HG03469 (cell line): Measurements from ENCODE around the gene MBD3.

Experiments used
- ATAC-seq: cut with Tn5 transposase; IDR thresholded peaks from one replicate; pipeline ENCODE4 v1.9.1; 2021; ENCODE audit warnings: mild to moderate bottlenecking, moderate library complexity, moderate number of reproducible peaks; ENCODE audit not compliant: unreplicated experiment

The MBD3 gene

DNA sequence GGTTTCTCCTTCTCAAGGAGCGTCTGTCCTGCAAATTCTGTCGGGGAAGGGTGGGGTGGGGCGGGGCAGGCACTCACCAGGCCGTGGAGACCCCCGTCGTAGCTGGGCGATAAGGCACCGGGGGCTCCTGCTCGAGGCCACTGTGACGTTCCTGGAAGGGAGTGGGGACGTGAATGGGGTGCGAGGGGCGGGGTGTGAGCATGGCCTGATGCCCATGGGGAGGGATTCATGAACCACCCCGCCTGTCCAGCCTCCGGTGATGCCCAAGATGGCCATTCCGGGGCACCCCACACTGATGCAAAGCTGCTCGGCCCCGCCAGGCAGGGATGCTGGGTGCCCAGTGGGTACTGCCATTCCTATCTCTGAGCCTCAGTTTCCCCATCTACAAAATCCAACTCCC, 27.0 kb upstream of the MBD3 start:
- ATAC-seq: no peak

DNA sequence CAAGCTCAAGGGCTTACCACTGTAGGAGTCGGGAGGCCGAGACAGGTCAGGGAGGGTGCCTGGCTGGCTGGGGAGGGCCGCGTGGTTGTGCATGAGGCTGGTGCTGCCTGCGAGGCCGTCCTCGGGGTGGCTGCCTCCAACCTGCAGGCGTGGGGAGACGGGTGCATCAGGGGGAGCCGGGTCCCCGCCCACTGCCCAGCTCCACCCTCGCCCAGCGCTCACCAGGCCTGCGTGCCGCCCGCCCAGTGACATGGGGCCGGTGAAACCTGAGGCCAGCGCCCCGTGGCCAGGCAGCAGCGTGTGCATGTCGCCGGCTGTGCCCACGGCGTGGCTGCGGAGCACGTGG, 26.4 kb upstream of the MBD3 start:
- no peak for ATAC-seq

DNA sequence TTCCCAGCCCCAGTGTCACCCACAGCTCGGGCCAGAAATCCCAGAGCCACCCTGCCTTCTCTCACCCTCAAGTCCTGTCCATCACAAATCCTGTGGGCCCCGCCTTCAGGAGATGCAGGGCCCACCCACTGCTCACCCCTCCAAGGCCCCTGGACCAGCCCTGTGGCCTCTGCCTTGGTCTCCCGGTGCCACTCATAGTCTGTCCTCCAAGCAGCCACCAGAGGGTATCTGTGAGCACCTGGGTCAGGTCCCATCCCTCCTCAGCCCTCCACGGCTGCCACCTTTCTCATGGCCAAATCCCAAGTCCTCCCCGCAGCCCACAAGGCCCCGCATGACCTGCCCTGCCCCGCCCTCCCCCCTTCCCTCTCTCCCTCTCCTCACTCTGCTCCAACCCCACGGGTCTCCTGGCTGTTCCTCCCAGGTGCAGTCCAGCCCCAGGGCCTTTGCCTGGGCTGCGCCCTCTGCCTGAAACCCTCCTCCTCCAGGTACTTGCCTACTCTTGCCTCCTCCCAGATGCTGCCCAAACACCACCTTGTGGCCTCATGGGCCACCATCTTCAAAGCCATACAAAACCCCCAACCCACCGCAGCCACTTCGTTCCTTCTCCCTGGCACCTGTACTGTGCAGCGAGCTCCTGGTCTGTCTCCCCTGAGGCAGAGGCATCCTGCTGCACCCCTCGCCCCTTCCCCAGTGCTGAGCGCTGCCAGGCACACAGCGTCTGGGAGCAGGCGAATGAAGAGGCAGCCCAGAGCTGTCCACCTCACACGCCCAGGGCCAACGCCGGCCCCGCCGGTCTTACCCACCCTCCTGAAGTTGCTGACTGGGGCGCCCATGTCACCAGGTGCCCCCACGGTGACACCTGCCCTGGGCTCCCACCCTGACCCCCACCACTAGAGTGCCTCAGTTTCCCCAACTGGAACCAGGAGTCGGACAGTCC, 25.8 kb upstream of the MBD3 start:
- ATAC-seq: no peak

DNA sequence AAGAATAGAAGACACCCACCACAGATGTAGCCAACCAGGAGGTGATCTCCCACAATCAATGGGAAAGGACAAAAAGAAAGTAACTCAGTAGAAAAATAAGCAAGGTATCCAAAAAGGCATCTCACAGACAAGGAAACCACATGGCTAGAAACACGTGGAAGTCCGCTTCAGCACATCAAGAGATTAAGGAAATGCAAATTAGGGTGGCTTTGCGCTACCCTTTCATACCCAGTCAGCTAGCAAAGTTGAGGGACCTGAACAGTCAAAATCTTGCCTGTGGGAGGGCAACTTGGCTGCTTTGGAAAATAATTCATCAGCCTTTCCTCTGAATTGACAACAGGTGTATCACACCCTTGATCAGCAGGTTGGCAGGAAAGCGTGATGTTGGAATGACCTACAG, 24.2 kb upstream of the MBD3 start:
- no peak for ATAC-seq

DNA sequence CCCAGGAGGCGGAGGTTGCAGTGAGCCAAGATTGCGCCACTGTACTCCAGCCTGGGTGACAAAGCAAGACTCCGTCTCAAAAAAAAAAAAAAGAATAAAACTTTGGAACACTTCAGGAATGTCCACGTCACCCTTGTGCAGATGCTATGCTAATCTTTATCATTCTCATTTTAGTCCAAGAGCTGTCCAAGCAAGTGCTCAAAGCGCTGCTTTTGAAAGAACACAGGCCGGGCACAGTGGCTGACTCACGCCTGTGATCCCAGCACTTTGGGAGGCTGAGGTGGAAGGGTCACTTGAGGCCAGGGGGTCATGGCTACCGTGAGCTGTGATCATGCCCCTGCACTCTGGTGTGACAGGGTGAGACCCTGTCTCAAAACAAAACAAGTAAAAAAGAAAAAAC, 23.7 kb upstream of the MBD3 start:
- ATAC-seq: no peak

DNA sequence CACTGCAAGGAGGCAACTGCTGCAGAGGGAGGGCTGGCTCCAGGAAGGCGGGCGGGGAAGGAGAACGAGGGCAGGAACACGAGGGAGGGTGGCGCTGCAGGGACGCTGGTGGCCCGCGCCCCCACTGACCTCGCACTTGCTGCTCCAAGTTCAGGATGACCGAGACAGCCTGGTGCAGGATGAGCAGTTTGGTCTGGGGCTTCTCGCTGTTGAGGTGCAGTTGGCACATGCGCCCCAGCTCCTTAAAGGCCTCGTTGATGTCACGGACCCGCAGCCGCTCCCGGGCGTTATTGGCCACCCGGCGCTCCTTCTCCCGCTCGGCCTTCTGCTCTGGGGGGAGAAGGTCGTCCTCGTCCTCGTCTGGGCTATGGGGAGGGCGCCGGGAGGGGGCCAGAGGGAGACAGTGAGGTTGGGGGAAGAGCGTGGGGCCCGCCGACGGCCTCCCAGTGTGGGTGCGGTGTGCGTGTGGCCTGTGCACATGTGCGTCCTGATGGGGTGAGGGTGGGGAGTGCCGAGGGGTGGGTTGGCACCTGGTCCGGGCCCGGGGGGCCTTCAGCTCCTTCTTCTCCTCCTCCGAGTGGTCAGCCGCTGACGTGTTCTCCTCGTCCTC, 22.6 kb upstream of the MBD3 start:
- ATAC-seq: no peak

DNA sequence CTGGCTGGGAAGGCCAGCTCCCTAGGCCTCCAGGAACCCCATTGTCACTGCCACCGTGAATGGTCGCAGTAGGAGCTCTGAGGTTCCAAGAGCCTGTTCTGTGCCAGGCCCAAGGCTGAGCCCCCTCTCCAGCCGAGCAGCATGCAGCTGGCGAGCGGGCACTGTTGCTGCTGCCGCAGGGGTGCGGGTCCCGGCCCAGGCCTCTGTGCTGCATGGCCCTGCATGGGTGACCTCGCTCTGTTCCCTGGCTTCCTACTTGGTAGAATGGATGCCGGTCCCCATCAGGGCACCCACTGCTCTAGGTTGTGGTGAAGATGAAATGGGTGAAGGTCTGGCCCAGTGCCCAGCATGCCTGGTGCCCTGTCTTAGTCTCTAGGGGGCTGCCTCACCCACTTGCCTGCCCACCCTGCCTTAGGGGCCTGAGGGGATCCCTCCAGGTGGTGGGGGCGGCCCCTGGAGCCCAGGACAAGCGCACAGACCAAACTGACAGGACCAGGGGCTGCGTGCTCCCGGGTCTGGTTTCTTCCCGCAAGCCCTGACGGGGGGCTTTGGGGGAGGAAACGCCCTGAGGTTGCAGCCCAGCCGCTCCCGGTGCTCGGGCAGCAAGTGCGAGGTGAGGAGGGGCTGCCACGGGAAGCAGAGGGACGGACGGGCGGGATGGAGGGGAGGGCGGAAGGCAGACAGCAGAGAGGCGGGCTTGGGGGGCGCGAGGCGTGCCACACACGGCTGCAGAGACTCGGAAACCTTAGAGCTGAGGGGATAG, 21.3 kb upstream of the MBD3 start:
- ATAC-seq: no peak

DNA sequence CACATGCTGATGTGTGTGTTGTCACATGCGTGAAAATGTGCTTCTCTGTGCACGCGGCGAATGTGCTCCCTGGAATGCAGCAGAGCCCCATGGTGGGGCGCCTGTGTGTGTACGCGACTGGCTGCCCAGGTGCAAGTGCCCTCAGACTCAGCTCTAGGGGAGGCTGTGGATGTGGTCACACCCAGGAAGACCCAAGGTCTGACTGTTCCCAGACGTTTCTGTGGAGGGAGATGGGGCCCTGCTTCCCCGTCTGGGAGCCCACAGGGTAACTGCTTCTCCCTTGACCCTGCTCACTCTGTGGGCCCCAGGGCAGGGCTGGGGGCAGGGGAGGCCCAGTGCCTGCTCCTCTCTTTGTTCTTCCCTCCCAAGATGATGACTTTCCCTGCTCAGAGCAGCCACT, 20.5 kb upstream of the MBD3 start:
- no peak for ATAC-seq

DNA sequence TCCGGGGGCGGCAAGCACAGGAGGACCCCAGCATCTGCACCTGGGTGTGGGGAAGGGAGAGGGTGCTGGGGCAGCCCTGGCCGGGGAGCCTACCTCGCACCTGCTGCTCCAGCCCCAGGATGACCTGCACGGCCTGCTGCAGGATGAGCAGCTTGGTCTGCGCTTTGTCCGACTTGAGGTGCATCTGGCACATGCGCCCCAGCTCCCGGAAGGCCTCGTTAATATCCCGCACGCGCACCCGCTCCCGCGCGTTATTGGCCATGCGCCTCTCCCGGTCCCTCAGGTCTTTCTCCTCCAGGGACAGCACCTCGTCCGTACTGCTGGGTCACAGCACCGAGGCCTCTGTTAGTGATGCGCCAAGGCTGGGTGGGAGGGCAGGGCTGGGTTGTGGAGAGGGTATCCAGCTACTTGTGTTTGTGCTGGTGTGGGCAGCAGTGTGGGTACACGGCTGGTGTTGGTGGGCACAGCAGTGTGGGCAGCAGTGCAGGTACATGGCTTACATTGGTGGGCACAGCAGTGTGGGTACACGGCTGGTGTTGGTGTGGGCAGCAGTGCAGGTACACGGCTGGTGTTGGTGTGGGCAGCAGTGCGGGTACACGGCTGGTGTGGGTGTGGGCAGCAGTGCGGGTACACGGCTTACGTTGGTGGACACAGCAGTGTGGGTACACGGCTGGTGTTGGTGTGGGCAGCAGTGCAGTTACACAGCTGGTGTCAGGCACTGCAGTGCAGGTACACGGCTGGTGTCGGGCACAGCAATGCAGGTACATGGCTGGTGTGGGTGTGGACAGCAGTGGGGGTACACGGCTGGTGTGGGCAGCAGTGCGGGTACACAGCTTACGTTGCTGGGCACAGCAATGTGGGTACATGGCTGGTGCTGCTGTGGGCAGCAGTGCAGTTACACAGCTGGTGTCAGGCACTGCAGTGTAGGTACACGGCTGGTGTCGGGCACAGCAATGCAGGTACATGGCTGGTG, 19.7 kb upstream of the MBD3 start:
- no peak for ATAC-seq

DNA sequence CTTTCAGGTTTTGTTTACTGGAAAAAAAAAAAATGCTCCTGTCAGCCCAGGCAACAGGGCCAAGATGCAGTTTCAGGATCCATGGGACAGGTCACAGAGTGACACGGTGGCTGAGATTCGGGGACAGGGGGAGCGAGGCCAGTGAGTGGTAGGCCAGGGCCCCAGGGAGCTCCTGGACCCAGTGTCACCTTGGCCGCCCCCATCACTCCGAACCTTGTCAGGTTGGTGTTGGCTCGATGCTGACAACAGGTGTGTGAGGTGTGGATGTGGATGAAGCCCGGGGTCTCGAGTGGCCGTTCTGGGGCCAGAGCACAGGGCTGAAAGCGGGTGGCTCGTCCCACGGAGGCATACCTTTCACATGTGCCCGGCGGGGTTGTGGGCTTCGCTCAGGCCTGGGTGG, 18.7 kb upstream of the MBD3 start:
- no peak for ATAC-seq

DNA sequence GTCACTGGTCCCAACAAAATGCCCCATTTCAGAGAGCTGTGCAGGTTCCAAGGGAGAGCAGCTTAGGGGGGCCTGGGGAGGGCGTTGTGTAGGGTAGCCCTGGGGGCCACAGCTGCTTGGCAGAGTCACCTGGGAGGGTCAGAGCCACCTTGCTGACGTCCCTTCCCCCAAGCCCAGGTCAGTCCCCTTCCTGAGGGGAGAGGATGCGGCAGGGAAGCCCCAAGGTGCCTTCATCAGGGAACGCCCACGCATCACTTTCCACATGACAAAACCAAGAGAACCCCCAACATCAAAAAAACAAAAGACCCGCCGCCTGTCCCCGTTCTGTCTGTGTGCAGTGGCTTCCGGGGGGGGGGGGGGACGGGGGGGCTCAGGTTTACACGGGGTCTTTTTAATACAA, 17.9 kb upstream of the MBD3 start:
- no peak for ATAC-seq

DNA sequence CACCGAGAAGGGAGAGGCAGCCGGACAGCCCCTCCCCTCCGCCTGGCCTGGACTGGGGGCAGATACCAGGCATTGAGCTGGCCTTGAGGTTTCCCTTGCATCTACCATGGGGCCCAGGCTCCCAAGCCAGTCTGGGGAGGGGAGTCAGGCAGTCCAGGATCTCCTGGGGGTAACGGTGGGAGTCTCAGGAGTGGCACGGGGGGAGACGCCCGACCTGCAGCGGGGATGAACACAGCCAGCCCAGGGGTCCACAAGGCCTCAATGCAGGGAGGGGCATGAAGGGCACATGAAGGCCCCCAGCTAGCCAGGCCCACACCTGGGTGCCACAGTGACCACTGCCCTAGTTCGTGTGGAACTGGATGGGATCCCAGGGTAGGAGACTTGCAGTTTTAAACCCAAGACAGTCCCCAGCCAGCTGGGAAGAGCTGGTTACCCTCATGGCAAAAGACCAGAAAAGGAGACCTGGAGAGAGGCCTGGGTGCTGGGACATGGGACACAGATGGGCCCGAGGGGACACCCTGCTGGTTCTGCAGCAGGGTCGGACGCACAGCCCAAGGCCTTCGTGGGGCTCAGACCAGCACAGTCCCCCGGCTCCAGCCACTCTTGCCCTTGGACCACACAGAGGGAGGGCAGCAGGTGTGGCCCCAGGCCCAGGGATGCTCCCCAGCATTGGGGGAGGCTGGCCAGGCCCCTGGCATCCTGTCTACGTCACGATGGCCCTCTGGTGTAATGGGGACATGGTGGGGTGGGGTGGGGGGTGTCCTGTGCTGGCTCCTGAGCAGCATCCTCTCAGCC, 17.2 kb upstream of the MBD3 start:
- no peak for ATAC-seq

DNA sequence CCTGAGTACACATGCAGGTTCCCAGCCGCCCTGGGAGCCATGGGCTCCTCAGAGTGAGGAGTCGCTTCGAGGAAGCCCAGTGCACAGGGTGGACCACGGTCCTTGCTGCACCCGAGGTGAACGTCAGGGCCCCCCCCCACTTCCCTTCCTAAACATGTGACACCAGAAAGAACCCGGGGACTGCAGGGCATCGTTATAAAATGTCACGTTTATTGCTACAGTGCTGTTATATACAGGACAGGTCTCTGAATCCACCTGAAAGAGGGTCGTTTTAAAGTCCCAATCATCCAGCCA, 16.4 kb upstream of the MBD3 start:
- no peak for ATAC-seq

DNA sequence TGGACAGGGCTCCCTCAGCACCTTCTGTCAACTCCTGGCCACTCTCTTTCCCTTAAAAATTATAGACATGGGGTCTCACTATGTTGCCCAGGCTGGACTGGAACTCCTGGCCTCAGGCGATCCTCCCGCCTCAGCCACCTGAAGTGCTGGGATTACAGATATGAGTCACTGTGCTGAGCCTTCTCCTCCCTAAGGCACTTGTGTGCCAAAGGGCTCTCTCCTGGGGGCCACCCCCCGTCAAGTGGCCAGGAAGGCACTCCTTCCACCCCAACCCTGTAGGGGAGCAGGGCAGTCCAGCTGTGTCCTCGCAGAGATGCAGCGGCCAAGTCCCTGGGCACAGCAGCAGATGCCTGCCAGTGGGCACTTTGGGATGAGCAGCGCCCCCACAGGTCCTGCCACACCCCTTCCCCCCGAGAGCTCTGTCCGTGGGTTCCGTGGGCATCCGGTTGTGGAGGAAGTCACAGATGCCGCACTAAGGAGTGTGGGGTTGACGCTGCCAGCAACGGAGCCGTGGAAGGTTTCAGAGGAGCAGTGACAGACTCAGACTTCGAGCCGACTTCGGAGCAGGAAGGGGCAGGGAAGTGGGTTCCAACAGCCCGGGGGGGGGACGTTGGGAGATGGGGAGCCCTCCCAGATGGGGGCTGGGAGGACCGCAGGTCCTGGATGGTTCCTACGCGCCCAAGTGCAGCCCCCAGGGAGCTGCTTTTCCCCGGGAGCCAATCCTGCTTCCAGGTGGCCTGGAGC, 15.9 kb upstream of the MBD3 start:
- no peak for ATAC-seq

DNA sequence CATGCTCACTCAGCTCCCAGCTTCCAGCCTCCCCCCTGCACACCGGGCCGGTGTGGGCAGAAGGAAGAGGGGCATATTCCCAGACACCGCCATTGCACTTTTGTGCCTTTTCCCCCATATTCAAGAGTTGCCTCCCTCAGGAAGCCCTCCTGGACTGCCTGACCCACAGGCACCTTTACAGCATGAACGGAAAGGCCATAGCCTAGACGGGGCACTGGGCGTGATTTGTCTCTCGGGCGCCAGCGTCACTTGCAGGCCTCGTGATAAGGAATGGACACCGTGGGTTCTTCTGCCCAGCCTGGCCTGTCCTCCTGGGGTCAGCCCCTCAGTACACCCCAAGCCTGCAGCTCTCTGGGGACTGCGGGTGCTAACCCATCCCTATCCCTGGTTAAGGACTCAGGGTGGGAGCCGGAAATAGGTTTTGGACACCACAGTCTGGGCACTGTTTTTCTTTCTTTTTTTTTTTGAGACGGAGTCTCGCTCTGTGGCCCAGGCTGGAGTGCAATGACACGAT, 13.5 kb upstream of the MBD3 start:
- ATAC-seq: no peak

DNA sequence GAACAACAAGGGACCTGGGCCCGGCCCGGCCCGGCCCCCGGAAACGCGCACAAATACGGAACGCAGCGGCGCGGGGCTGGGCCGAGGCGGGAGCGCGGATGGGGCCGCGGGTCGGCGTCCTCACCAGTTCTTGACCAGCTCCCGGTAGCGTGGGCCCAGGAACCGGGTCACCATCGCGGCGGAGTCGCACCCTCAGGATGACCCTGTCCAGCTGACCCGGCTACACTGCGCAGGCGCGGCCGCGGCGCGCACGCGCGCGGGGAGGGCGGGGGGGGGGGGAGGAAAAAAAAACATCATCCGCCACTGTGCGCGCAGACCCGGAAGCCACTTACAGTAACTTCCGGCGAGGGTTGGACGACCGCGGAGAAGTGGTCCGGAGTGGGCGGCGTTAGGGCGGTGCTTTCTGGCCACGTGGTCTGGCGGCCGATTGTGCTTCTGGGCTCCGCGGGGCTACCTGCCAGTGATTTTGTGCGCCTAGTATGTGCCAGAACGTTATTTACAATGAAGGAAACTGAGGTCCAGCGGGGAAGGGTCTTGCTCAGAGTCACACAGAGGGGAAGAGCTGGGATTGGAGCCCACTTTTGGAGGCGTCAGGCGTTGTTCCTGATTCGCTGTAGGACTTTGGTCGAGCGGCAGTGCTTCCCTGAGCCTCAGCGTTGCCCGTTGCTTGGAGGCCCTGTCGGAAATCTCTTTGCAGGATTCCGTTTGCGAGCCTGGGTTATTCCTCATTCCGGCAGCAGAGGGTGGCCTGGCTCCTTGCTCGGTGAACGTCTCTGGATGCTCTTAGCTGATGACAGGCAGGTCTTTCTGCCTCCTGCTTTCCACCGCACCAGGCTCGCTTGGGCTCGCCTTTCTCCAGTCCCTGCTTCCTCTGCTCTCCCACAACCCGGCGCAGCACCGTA, 12.8 kb upstream of the MBD3 start, which contains the start of gene UQCR11:
Gene UQCR11 (minus strand): TSS at position 227 of the 902 bp plus-strand sequence. CDS start 53 bp downstream, at position 174.
- ATAC-seq: no peak

DNA sequence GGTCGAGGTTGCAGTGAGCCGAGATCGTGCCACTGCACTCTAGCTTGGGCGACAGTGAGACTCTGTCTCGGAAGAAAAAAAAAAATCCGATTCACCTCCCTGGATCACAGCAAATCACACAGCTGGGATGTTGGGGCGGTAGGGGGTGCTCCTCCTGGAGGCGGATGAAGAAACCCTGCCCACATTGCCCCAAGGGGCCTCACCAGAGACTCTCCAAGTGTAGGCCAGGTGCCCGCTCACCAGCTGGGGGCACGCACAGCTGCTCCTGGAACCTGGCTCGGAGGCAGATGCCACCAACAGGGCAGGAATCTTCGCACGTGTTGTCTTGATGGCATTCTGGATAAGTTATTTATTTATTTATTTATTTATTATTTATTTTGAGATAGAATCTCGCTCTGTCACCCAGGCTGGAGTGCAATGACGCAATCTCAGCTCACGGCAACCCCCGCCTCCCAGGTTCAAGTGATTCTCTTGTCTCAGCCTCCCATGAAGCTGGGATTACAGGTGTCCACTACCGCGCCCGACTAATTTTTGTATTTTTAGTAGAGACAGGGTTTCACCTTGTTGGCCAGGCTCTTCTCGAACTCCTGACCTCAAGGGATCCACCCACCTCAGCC, 9.5 kb upstream of the MBD3 start:
- no peak for ATAC-seq
